Omental fat pad (tissue), 4 donors: ENCODE data around the gene GNAT2. TPM values are rescaled to one million over a fixed set of nuclear protein-coding genes. Genes with fewer than 3 reads are reported as not detected.

Experiments used
- ATAC-seq: fragments of 150-250 bp; one replicate; pipeline ENCODE4 v1.9.1; 2016; ENCODE audit warnings: mild to moderate bottlenecking, moderate library complexity; ENCODE audit not compliant: low FRiP score
- DNase-seq: peaks from one replicate; pipeline ENCODE4 v3.0.0-alpha.2; 2019; ENCODE audit warnings: low spot score
- small RNA-seq: library from RNA; depleted of rRNA; stranded (forward); fragments of <200 nt; gene quantifications from one replicate; pipeline ENCODE3, GENCODE V24; 2016
- total RNA-seq, 4 donors: library from RNA; depleted of rRNA; stranded (reverse); fragments of >200 nt; gene quantifications; one replicate each; pipeline ENCODE4 v1.1.0, GENCODE V29; 2016
- TF ChIP-seq, protein P1 (sequence below), 3 donors: fragments of 450-650 bp; IDR thresholded peaks; one replicate each; pipeline ENCODE4 v1.5.1; 2016 to 2017; ENCODE audit warnings: antibody characterized with exemption in 3 of 3, mild to moderate bottlenecking in 3 of 3, moderate library complexity in 2 of 3

Gene GNAT2
- total RNA-seq, 4 donors from 2014 or later: not detected

DNA sequence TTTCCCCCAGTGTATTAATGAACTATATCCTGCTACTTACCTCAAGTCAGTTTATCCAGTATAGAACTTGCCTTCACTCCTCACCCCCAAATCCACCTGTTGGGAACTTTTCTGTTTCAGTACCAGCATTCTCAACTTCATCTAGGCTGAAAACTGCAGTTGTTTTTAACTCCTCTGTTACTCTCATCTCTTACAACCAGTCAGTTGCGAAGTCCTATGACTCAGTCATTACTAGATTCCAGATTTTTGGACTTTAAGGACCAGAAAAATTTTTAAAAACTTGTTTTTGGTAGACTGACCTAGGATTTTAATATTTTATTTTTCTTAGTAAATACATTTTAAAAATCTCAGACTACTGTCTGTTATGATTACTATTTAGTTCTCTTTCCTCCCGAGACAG is 62.9 kb downstream of the GNAT2 start:
- TF ChIP-seq, protein P1, sequence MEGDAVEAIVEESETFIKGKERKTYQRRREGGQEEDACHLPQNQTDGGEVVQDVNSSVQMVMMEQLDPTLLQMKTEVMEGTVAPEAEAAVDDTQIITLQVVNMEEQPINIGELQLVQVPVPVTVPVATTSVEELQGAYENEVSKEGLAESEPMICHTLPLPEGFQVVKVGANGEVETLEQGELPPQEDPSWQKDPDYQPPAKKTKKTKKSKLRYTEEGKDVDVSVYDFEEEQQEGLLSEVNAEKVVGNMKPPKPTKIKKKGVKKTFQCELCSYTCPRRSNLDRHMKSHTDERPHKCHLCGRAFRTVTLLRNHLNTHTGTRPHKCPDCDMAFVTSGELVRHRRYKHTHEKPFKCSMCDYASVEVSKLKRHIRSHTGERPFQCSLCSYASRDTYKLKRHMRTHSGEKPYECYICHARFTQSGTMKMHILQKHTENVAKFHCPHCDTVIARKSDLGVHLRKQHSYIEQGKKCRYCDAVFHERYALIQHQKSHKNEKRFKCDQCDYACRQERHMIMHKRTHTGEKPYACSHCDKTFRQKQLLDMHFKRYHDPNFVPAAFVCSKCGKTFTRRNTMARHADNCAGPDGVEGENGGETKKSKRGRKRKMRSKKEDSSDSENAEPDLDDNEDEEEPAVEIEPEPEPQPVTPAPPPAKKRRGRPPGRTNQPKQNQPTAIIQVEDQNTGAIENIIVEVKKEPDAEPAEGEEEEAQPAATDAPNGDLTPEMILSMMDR (IDR thresholded peaks at IDR 0.05): no peak
- ATAC-seq: no peak
- no peak for DNase-seq

Small RNA genes within 50 kb of the gene (small RNA-seq; reads per million reads assigned to genes)
- not detected for gene RNU6V

Other genes with a start within 250 kb of the GNAT2 start
- 10 to 100 TPM; 55.8 to 79.2 (median 68.3) TPM for gene SORT1, start 221.7 kb downstream of the GNAT2 start, total RNA-seq
- gene PSMA5, start 193.2 kb downstream of the GNAT2 start, total RNA-seq: 10 to 100 TPM; 21.0 to 36.9 (median 29.7) TPM
- gene SYPL2, start 153.1 kb downstream of the GNAT2 start, total RNA-seq: 1 to 10 TPM; 1.7 to 3.7 (median 2.2) TPM
- gene ATXN7L2, start 135.7 kb downstream of the GNAT2 start, total RNA-seq: 1 to 10 TPM; 3.5 to 5.3 (median 4.7) TPM
- 10 to 100 TPM in 1 of 4 donors, 1 to 10 TPM in 3; 6.1 to 12.0 (median 8.4) TPM for gene CYB561D1, start 125.5 kb downstream of the GNAT2 start, total RNA-seq
- 10 to 100 TPM in 1 of 4 donors, 1 to 10 TPM in 3; 2.4 to 10.6 (median 5.9) TPM for gene AMIGO1, start 109.9 kb downstream of the GNAT2 start, total RNA-seq
- gene GPR61, start 79.7 kb downstream of the GNAT2 start, total RNA-seq: not detected
- gene GNAI3, start 71.0 kb downstream of the GNAT2 start, total RNA-seq: 1 to 10 TPM; 7.4 to 9.8 (median 8.3) TPM
- gene AMPD2, start 221 bp upstream of the GNAT2 start, total RNA-seq: 10 to 100 TPM; 33.8 to 88.1 (median 68.6) TPM
- 10 to 100 TPM; 14.7 to 29.8 (median 20.8) TPM for gene GSTM4, start 36.5 kb upstream of the GNAT2 start, total RNA-seq
- 10 to 100 TPM; 35.3 to 74.7 (median 52.2) TPM for gene GSTM2, start 48.4 kb upstream of the GNAT2 start, total RNA-seq
- 10 to 100 TPM in 1 of 4 donors, not detected in 3; 19.3 TPM for gene GSTM1, start 68.2 kb upstream of the GNAT2 start, total RNA-seq
- 1 to 10 TPM; 4.2 to 6.6 (median 4.9) TPM for gene GSTM5, start 92.6 kb upstream of the GNAT2 start, total RNA-seq
- 100 to 1,000 TPM in 1 of 4 donors, 10 to 100 TPM in 3; 34.4 to 223 (median 62.8) TPM for gene GSTM3, start 121.4 kb upstream of the GNAT2 start, total RNA-seq
- gene EPS8L3, start 144.3 kb upstream of the GNAT2 start, total RNA-seq: not detected